ENCODE results near the gene ERBB4. TPM values are rescaled to one million over a fixed set of nuclear protein-coding genes. Genes with fewer than 3 reads are reported as not detected.

ERBB4 gene
- total RNA-seq, 1 experiment from 2014 or later = 0.04 TPM

DNA sequence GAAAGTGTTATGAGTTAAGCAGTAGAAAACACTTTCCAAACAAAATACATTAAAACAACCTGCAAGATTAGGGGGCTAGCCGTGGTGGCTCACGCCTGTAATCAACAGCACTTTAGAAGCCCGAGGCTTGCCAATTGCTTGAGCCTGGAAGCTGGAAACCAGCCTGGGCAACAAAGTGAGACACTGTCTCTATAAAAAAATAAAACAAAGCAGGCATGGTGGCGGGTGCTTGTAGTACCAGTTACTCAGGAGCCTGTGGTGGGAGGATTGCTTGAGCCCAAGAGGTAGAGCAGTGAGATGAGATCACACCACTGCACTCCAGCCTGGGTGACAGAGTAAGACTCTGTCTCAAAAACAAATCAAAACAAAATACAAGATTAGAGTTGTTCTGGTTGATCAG lies 208.3 kb downstream of the ERBB4 start:
- Histone ChIP-seq H3K4me2 (ENCODE audit: insufficient read depth, insufficient read length, low read length) (no peak overlapping the region), H3K4me1 (ENCODE audit: insufficient read depth, low read length) (no peaks in the 10 kb centered on the region), H2BK15ac (ENCODE audit: low read depth, low read length) (no peak overlapping the region), H3K23ac (ENCODE audit: insufficient read length, low read depth, low read length) (no peak overlapping the region), H2AFZ (ENCODE audit: low read length) (no peak overlapping the region), H2BK12ac (ENCODE audit: insufficient read length, low read depth, low read length) (no peak overlapping the region), H2AK5ac (ENCODE audit: insufficient read length, low read length) (no peak overlapping the region), H4K8ac (replicated peaks; ENCODE audit: insufficient read length, low read depth, low read length) (no peak overlapping the region), H3K79me2 (ENCODE audit: insufficient read depth, low read length) (no peaks in the 10 kb centered on the region), H3K79me1 (ENCODE audit: insufficient read depth, low read depth, low read length, poor library complexity, severe bottlenecking) (no peaks in the 10 kb centered on the region), H3K14ac (ENCODE audit: insufficient read depth, low read length) (no peak overlapping the region), H3K27me3 (ENCODE audit: insufficient read depth, low read length) (no peaks in the 10 kb centered on the region), H2BK120ac (ENCODE audit: low read depth, low read length, poor library complexity, severe bottlenecking) (no peak overlapping the region), H4K20me1 (ENCODE audit: control insufficient read depth, insufficient read depth, insufficient read length) (no peaks in the 10 kb centered on the region), H3K56ac (ENCODE audit: insufficient read length, low read depth, low read length) (no peak overlapping the region), H3T11ph (ENCODE audit: low read length) (no peak overlapping the region), H3K18ac (ENCODE audit: insufficient read length, low read depth, low read length) (no peak overlapping the region), H3K27ac (ENCODE audit: insufficient read length, low read depth, low read length) (no peak overlapping the region), H4K5ac (ENCODE audit: insufficient read length, low read depth, low read length) (no peak overlapping the region), H4K91ac (ENCODE audit: insufficient read length, low read depth, low read length) (no peak overlapping the region), H2BK5ac (ENCODE audit: insufficient read length, low read length) (no peak overlapping the region), H3K23me2 (ENCODE audit: insufficient read length, low read depth, low read length, poor library complexity, severe bottlenecking) (no peaks in the 10 kb centered on the region), H3K4ac (ENCODE audit: low read depth, low read length) (no peak overlapping the region), H3K9ac (ENCODE audit: extremely low read depth, insufficient read length, low read length) (no peak overlapping the region), H2BK20ac (ENCODE audit: low read depth, low read length, poor library complexity, severe bottlenecking) (no peak overlapping the region), H3K9me3 (ENCODE audit: control insufficient read depth, low read depth, low read length) (no peaks in the 10 kb centered on the region)
- no peaks in the 10 kb centered on the region for H3K27me3 Mint-ChIP-seq (ENCODE audit: low read depth)
- no peaks in the 10 kb centered on the region for H3K36me3 Mint-ChIP-seq (ENCODE audit: insufficient read depth in 1 of 3, low read depth in 3 of 3)
- TF ChIP-seq, protein P1, sequence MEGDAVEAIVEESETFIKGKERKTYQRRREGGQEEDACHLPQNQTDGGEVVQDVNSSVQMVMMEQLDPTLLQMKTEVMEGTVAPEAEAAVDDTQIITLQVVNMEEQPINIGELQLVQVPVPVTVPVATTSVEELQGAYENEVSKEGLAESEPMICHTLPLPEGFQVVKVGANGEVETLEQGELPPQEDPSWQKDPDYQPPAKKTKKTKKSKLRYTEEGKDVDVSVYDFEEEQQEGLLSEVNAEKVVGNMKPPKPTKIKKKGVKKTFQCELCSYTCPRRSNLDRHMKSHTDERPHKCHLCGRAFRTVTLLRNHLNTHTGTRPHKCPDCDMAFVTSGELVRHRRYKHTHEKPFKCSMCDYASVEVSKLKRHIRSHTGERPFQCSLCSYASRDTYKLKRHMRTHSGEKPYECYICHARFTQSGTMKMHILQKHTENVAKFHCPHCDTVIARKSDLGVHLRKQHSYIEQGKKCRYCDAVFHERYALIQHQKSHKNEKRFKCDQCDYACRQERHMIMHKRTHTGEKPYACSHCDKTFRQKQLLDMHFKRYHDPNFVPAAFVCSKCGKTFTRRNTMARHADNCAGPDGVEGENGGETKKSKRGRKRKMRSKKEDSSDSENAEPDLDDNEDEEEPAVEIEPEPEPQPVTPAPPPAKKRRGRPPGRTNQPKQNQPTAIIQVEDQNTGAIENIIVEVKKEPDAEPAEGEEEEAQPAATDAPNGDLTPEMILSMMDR (conservative IDR thresholded peaks at IDR 0.05) = no peak
- no peak for DNase-seq
- H3K27ac Mint-ChIP-seq = no peak overlapping the region
- no peaks in the 10 kb centered on the region for H3K9me3 Mint-ChIP-seq
- no CpG with 5 or more reads among the region's 4 CpGs for WGBS (ENCODE audit: extremely low coverage, insufficient read length, low lambda C conversion rate)
- H3K4me3 Mint-ChIP-seq = no peak overlapping the region
- H3K4me1 Mint-ChIP-seq = peaks cover 4 to 5% of the 10 kb centered on the region in 2 experiments; a peak in 2 of 4 replicates

Data from H9 (cell line).